CD4-positive, alpha-beta T cell (primary cell): ENCODE results near the gene PRDM13. TPM values are rescaled to one million over a fixed set of nuclear protein-coding genes. Genes with fewer than 3 reads are reported as not detected.

Source experiments
- ATAC-seq: fragments of 200-7000 bp; cut with Tn5 transposase; one replicate; pipeline ENCODE4 v1.10.0; 2022; ENCODE audit warnings: mild to moderate bottlenecking; ENCODE audit not compliant: poor library complexity
- CTCF ChIA-PET: fragments of 350-600 bp; sonication (Branson Sonifier 250); formaldehyde crosslinking; loops from one replicate; lab custom pipeline; 2021; ENCODE audit warnings: antibody characterized with exemption, inconsistent platforms; lab: Charles Lee
- POLR2A ChIA-PET: fragments of 350-600 bp; sonication (Branson Sonifier 250); formaldehyde crosslinking; loops from one replicate; lab custom pipeline; 2021; ENCODE audit warnings: antibody characterized with exemption, inconsistent platforms; lab: Charles Lee
- DNase-seq, 14 experiments: peaks; one replicate each; pipeline ENCODE4 v3.0.0-alpha.2; 2013 to 2020; ENCODE audit warnings: mixed read lengths in 2 of 14
- H3K27ac ChIP-seq, 2 donors: one replicate each; pipeline versions ENCODE4 v1.5.1 to v1.7.0; 2013; ENCODE audit warnings: low read length in 2 of 2, low read depth in 1 of 2, mild to moderate bottlenecking in 1 of 2
- H3K27me3 ChIP-seq, 2 experiments: 1 replicate in 1 of 2; 2 replicates in 1 of 2; pipeline versions ENCODE4 v1.6.1 to v1.7.0; 2013; ENCODE audit warnings: low read length in 2 of 2, control low read depth in 1 of 2, mild to moderate bottlenecking in 1 of 2, moderate library complexity in 1 of 2; ENCODE audit not compliant: insufficient read depth in 2 of 2, control insufficient read depth in 1 of 2
- H3K36me3 ChIP-seq: one replicate; pipeline ENCODE4 v1.6.1; 2013; ENCODE audit warnings: low read length, control low read depth; ENCODE audit not compliant: insufficient read depth
- H3K4me1 ChIP-seq: one replicate; pipeline ENCODE4 v1.6.1; 2013; ENCODE audit warnings: low read length, control low read depth; ENCODE audit not compliant: insufficient read depth
- H3K4me3 ChIP-seq: one replicate; pipeline ENCODE4 v1.5.1; 2013; ENCODE audit warnings: mild to moderate bottlenecking, low read length, moderate library complexity
- H3K9me3 ChIP-seq, 2 experiments: 1 replicate in 1 of 2; 2 replicates in 1 of 2; pipeline versions ENCODE4 v1.6.1 to v1.7.0; 2013; ENCODE audit warnings: low read length in 2 of 2, mild to moderate bottlenecking in 2 of 2, control low read depth in 1 of 2, moderate library complexity in 1 of 2; ENCODE audit not compliant: control insufficient read depth in 1 of 2, insufficient read depth in 1 of 2
- H3K27ac Mint-ChIP-seq: one replicate; pipeline ENCODE4 v1.8.0; 2020; ENCODE audit warnings: mixed read lengths
- H3K27me3 Mint-ChIP-seq: one replicate; pipeline ENCODE4 v1.8.0; 2021; ENCODE audit warnings: mixed read lengths
- H3K36me3 Mint-ChIP-seq: one replicate; pipeline ENCODE4 v1.8.0; 2021; ENCODE audit warnings: low read depth, mixed read lengths
- H3K4me1 Mint-ChIP-seq: one replicate; pipeline ENCODE4 v1.8.0; 2021; ENCODE audit warnings: low read depth, mixed read lengths
- H3K4me3 Mint-ChIP-seq: one replicate; pipeline ENCODE4 v1.8.0; 2020; ENCODE audit warnings: mild to moderate bottlenecking, mixed read lengths
- H3K9me3 Mint-ChIP-seq: one replicate; pipeline ENCODE4 v1.8.0; 2020; ENCODE audit warnings: mixed read lengths
- intact Hi-C, 2 experiments: fragments of 100-400 bp; cut with DNase I in 1 of 2; cut with micrococcal nuclease in 1 of 2; formaldehyde crosslinking; loops; one replicate each; pipeline versions ENCODE4 v1.15.1 to v1.9.0; 2023 to 2025; cut with DNase I, micrococcal nuclease
- total RNA-seq, 174 experiments: library from RNA in 2 of 174; stranded (reverse) in 2 of 174; gene quantifications; one replicate each; pipeline ENCODE4 v1.2.3 and lab custom pipeline; 2021 to 2026
- TF ChIP-seq, protein P1 (sequence below): fragments of 200-600 bp; IDR thresholded peaks from one replicate; pipeline ENCODE4 v1.8.0; 2022; ENCODE audit warnings: antibody characterized with exemption, mild to moderate bottlenecking

Gene PRDM13
- total RNA-seq, 2 experiments from 2014 or later: not detected

DNA sequence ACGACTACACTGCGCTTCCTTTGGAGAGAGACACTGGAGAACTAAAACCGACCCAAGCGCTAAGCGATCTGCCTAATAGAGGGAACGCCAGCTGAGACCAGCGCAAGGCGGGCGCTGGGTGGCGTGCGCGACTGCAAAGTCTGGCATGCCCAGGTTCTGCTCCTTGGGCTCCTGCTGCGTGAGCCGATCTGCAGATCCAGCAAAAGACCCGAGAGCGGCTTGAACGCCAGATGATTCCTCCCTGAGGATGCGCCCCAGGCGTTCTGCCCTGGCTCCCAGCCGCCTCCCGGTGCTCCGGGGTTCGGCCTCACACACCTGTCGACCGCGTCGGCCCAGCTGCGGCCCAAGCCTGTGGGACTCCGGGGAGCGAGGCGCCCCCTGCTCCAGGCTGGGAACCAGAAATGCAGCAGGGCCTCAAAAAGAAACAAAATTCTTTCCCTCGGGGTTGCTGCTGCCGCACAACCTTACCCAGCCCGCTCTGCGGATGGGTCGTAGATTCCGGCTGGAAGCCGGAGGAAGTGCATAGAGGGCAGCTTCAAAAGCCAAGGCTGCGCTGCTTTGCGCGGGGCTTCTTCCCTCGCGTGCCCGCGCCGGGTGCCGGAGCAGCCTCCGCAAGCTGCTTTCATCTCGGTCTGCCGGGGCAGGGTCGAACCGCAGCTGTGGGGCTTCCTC is 17.9 kb upstream of the PRDM13 start:
- peak overlapping the region; percentile 63 for H3K4me3 ChIP-seq
- H3K9me3 ChIP-seq: peaks cover 0 to 12% of the 10 kb centered on the region in 2 experiments
- H3K9me3 Mint-ChIP-seq: no peaks in the 10 kb centered on the region
- intact Hi-C loops: loop anchor here in 1 of 2 experiments (1.0 kb wide), 1 partner anchor 158 kb away; no protein-coding TSS in a partner anchor
- H3K27me3 ChIP-seq: peaks cover 40 to 72% of the 10 kb centered on the region in 2 experiments
- TF ChIP-seq, protein P1, sequence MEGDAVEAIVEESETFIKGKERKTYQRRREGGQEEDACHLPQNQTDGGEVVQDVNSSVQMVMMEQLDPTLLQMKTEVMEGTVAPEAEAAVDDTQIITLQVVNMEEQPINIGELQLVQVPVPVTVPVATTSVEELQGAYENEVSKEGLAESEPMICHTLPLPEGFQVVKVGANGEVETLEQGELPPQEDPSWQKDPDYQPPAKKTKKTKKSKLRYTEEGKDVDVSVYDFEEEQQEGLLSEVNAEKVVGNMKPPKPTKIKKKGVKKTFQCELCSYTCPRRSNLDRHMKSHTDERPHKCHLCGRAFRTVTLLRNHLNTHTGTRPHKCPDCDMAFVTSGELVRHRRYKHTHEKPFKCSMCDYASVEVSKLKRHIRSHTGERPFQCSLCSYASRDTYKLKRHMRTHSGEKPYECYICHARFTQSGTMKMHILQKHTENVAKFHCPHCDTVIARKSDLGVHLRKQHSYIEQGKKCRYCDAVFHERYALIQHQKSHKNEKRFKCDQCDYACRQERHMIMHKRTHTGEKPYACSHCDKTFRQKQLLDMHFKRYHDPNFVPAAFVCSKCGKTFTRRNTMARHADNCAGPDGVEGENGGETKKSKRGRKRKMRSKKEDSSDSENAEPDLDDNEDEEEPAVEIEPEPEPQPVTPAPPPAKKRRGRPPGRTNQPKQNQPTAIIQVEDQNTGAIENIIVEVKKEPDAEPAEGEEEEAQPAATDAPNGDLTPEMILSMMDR: peak; percentile 62
- H3K36me3 ChIP-seq: no peaks in the 10 kb centered on the region
- CTCF ChIA-PET: interaction anchor here (0.6 to 3.5 kb wide), 17 partner anchors 8 to 874 kb away, joined by 3 to 21 read pairs (median 4); partner anchors contain the start of gene USP45
- H3K4me3 Mint-ChIP-seq: peak overlapping the region; percentile 88
- DNase-seq (peak; percentile 41 to 83 (median 58)), ATAC-seq (peak; percentile 88)
- peaks cover 34% of the 10 kb centered on the region for H3K4me1 Mint-ChIP-seq
- H3K27ac ChIP-seq: no peak overlapping the region
- no peak overlapping the region for H3K27ac Mint-ChIP-seq
- H3K4me1 ChIP-seq: peaks cover 30% of the 10 kb centered on the region
- H3K27me3 Mint-ChIP-seq: peaks cover 84% of the 10 kb centered on the region
- POLR2A ChIA-PET: interaction anchor here (1.0 to 1.9 kb wide), 5 partner anchors 15 to 164 kb away, joined by 3 to 17 read pairs (median 4); partner anchors contain the start of gene CCNC
- no peaks in the 10 kb centered on the region for H3K36me3 Mint-ChIP-seq

DNA sequence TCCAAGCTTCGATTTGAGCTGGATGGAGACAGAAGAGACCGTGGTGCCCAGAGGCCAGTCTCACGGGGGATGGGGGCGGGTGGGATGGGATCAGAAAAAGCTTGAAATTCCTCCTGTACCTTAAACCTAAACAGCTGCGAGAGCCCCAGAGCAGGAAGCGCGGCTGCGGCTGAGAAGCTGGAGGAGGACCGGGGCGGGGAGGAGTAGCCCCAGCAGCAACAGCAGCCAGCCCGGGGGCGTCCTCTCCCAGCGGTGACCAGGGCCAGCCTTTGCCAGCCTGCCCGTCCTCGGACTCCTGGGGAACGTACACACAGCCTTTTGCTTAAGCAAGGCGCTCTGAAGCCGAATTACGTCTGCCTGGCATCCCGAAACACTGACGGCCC is 17.4 kb upstream of the PRDM13 start:
- peak overlapping the region; percentile 88 for H3K4me3 Mint-ChIP-seq
- peak; percentile 10 for ATAC-seq

DNA sequence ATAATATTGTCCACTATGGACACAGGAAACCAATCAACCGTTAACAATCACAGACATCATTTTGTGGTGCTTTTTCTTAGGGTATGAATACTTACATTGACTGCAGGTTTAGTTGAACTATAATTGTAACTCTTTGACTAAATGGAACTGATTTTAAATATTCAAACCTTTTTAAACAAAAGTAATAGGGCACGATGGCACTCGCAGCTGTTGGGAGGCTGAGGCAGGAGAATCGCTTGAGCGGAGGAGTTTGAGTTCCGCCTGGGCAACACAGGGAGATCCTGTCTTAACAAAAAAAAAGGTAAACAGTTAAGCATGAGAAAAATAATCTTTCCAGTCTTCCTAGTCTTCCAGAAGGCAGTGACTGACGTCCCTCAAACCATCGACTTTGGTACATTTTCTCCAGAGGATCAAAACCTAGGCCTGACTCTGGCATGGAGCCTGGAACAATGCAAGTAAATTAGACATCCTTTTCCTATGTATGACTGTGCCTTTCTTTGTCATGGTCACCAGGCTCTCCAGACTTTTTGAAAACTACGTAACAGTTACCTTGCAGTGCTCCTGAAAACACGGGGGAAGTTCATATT is 16.6 kb upstream of the PRDM13 start:
- Mint-ChIP-seq H3K4me3 (peak overlapping the region; percentile 69), H3K4me1 (peaks cover 34% of the 10 kb centered on the region), H3K27ac (no peak overlapping the region), H3K9me3 (no peaks in the 10 kb centered on the region), H3K27me3 (peaks cover 88% of the 10 kb centered on the region), H3K36me3 (no peaks in the 10 kb centered on the region)
- intact Hi-C loops: loop anchor here in 1 of 2 experiments (10.0 kb wide), 1 partner anchor 875 kb away; the partner anchor contains the start of gene SIM1
- ATAC-seq (no peak), DNase-seq (no peak)
- CTCF ChIA-PET: interaction anchor here (3.5 kb wide), 1 partner anchor 156 kb away, joined by 21 read pairs; no protein-coding TSS in a partner anchor
- Histone ChIP-seq H3K27ac (no peak overlapping the region), H3K4me1 (peaks cover 30% of the 10 kb centered on the region), H3K36me3 (no peaks in the 10 kb centered on the region), H3K9me3 (peaks cover 3 to 19% of the 10 kb centered on the region in 2 experiments), H3K27me3 (peaks cover 43 to 82% of the 10 kb centered on the region in 2 experiments), H3K4me3 (no peak overlapping the region)
- TF ChIP-seq, protein P1: no peak
- POLR2A ChIA-PET: interaction anchor here (1.0 kb wide), 1 partner anchor 166 kb away, joined by 3 read pairs; no protein-coding TSS in a partner anchor

More for the DNA sequence above, 17.4 kb upstream of the PRDM13 start:
- Mint-ChIP-seq H3K4me1 (peaks cover 34% of the 10 kb centered on the region), H3K27me3 (peaks cover 88% of the 10 kb centered on the region), H3K27ac (no peak overlapping the region), H3K36me3 (no peaks in the 10 kb centered on the region), H3K9me3 (no peaks in the 10 kb centered on the region)
- Histone ChIP-seq H3K4me1 (peaks cover 30% of the 10 kb centered on the region), H3K27me3 (peaks cover 42 to 77% of the 10 kb centered on the region in 2 experiments), H3K9me3 (peaks cover 2 to 12% of the 10 kb centered on the region in 2 experiments), H3K4me3 (peak overlapping the region; percentile 63), H3K27ac (no peak overlapping the region), H3K36me3 (no peaks in the 10 kb centered on the region)
- ChIA-PET POLR2A (interaction anchor here (1.0 to 1.5 kb wide), 4 partner anchors 15 to 165 kb away, joined by 3 to 4 read pairs (median 4); no protein-coding TSS in a partner anchor), CTCF (interaction anchor here (0.6 to 3.5 kb wide), 11 partner anchors 7 to 873 kb away, joined by 3 to 21 read pairs (median 4); no protein-coding TSS in a partner anchor)
- no peak for DNase-seq
- intact Hi-C loops: no loop called here
- TF ChIP-seq, protein P1: no peak
